ENCODE data around the gene SCFD1.

- TF ChIP-seq CTCF (conservative IDR thresholded peaks at IDR 0.05): no peak
- TF ChIP-seq EZH2 (IDR thresholded peaks at IDR 0.05; ENCODE audit: low read depth): no peak
Measured at GRCh38 chr14:30648471-30648870, 26.4 kb downstream of the SCFD1 start.
